Activated CD8-positive, alpha-beta T cell treated with anti-CD3 and anti-CD28 coated beads for 36 hours (primary cell): ENCODE data around the gene MAPKAP1. TPM values are rescaled to one million over a fixed set of nuclear protein-coding genes. Genes with fewer than 3 reads are reported as not detected.
A peak's percentile ranks its signal among the peaks of the same experiment; 100 is the strongest.

Experiments used
- ATAC-seq: fragments of 200-7000 bp; cut with Tn5 transposase; one replicate; pipeline ENCODE4 v1.10.0; 2021; ENCODE audit warnings: mild to moderate bottlenecking, moderate library complexity
- CTCF ChIA-PET: fragments of 350-600 bp; sonication (Branson Sonifier 250); formaldehyde crosslinking; loops from one replicate; lab custom pipeline; 2021; ENCODE audit warnings: antibody characterized with exemption; lab: Charles Lee
- POLR2A ChIA-PET: fragments of 350-600 bp; sonication (Branson Sonifier 250); formaldehyde crosslinking; loops from one replicate; lab custom pipeline; 2021; ENCODE audit warnings: antibody characterized with exemption; lab: Charles Lee
- DNase-seq: peaks from one replicate; pipeline ENCODE4 v3.0.0-alpha.2; 2020
- H3K27ac Mint-ChIP-seq: one replicate; pipeline ENCODE4 v1.8.0; 2021; ENCODE audit warnings: mild to moderate bottlenecking, mixed read lengths
- H3K27me3 Mint-ChIP-seq: one replicate; pipeline ENCODE4 v1.8.0; 2021; ENCODE audit warnings: mixed read lengths
- H3K36me3 Mint-ChIP-seq: one replicate; pipeline ENCODE4 v1.8.0; 2021; ENCODE audit warnings: low read depth, mixed read lengths
- H3K4me1 Mint-ChIP-seq: one replicate; pipeline ENCODE4 v1.8.0; 2021; ENCODE audit warnings: low read depth, mixed read lengths
- H3K4me3 Mint-ChIP-seq: one replicate; pipeline ENCODE4 v1.8.0; 2021; ENCODE audit warnings: mild to moderate bottlenecking, moderate library complexity, mixed read lengths
- H3K9me3 Mint-ChIP-seq: one replicate; pipeline ENCODE4 v1.8.0; 2021; ENCODE audit warnings: mixed read lengths
- CTCF ChIP-seq: fragments of 200-600 bp; IDR thresholded peaks from one replicate; pipeline ENCODE4 v1.8.0; 2022; ENCODE audit warnings: antibody characterized with exemption, mild to moderate bottlenecking
- intact Hi-C: fragments of 100-400 bp; cut with micrococcal nuclease; formaldehyde crosslinking; loops from one replicate; pipeline ENCODE4 v1.10.0; 2022
- total RNA-seq, 2 experiments: library from RNA; stranded (reverse); gene quantifications; one replicate each; pipeline ENCODE4 v1.2.3, GENCODE V29; 2021

The MAPKAP1 gene
- total RNA-seq, 2 experiments from 2014 or later, result 58.8 to 62.4 TPM

- H3K36me3 Mint-ChIP-seq, result peaks cover 8% of the 10 kb centered on the region
- H3K4me1 Mint-ChIP-seq, result peaks cover 18% of the 10 kb centered on the region
- no peaks in the 10 kb centered on the region for H3K9me3 Mint-ChIP-seq
- TF ChIP-seq CTCF, result no peak
- ChIA-PET POLR2A (interaction anchor here (0.9 to 1.5 kb wide), 3 partner anchors 9 to 56 kb away, joined by 3 to 4 read pairs (median 3); no protein-coding TSS in a partner anchor), CTCF (interaction anchor here (0.8 to 1.9 kb wide), 4 partner anchors 8 to 105 kb away, joined by 3 to 7 read pairs (median 3); no protein-coding TSS in a partner anchor)
- H3K4me3 Mint-ChIP-seq, result peak overlapping the region; percentile 16
- intact Hi-C loops, result no loop called here
- no peak for ATAC-seq
- H3K27me3 Mint-ChIP-seq, result no peaks in the 10 kb centered on the region
- no peak for DNase-seq
- no peak overlapping the region for H3K27ac Mint-ChIP-seq
These were observed 193.7 kb downstream of the MAPKAP1 start for GRCh38 chr9:125513303-125513667.

- H3K36me3 Mint-ChIP-seq, result peaks cover 4% of the 10 kb centered on the region
- peaks cover 15% of the 10 kb centered on the region for H3K4me1 Mint-ChIP-seq
- H3K9me3 Mint-ChIP-seq, result no peaks in the 10 kb centered on the region
- ChIA-PET POLR2A (interaction anchor here (0.6 kb wide), 2 partner anchors 202 to 1488 kb away, joined by 3 read pairs; no protein-coding TSS in a partner anchor), CTCF (interaction anchor here (0.8 to 1.9 kb wide), 2 partner anchors 21 to 104 kb away, joined by 3 to 7 read pairs; no protein-coding TSS in a partner anchor)
- intact Hi-C loops, result no loop called here
- H3K27ac Mint-ChIP-seq, result no peak overlapping the region
- H3K4me3 Mint-ChIP-seq, result no peak overlapping the region
- no peak for ATAC-seq
- no peaks in the 10 kb centered on the region for H3K27me3 Mint-ChIP-seq
- TF ChIP-seq CTCF, result no peak
- no peak for DNase-seq
These were observed 195.0 kb downstream of the MAPKAP1 start for GRCh38 chr9:125511789-125512660.

DNA sequence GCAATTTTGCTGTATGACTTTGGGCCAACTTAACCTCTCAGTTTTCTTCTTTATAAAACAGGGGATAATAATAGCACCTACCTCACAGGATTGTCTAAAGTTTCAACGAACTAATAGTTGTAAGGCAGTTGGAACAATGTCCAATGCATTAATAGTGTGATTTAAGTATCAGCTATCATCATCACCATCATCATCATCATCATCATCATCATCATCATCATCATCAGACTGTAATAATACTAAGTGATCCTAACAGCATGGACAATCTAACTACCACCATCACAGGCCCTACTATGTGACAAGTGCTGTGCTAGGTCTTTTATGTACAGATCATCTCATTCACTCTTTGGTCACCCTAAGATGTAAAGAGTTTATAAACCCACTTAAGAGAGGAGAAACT is 196.0 kb downstream of the MAPKAP1 start:
- no peak overlapping the region for H3K4me3 Mint-ChIP-seq
- ATAC-seq (no peak), DNase-seq (no peak)
- H3K4me1 Mint-ChIP-seq, result peaks cover 15% of the 10 kb centered on the region
- no peak overlapping the region for H3K27ac Mint-ChIP-seq
- POLR2A ChIA-PET, result no interaction called here
- CTCF ChIA-PET, result no interaction called here
- H3K9me3 Mint-ChIP-seq, result no peaks in the 10 kb centered on the region
- intact Hi-C loops, result no loop called here
- H3K36me3 Mint-ChIP-seq, result peaks cover 1% of the 10 kb centered on the region
- no peak for TF ChIP-seq CTCF
- no peaks in the 10 kb centered on the region for H3K27me3 Mint-ChIP-seq

- ATAC-seq (no peak), DNase-seq (no peak)
- POLR2A ChIA-PET, result no interaction called here
- CTCF ChIA-PET, result interaction anchor here (1.2 kb wide), 1 partner anchor 12 kb away, joined by 4 read pairs; no protein-coding TSS in a partner anchor
- peaks cover 17% of the 10 kb centered on the region for H3K4me1 Mint-ChIP-seq
- peaks cover 10% of the 10 kb centered on the region for H3K36me3 Mint-ChIP-seq
- no peak overlapping the region for H3K27ac Mint-ChIP-seq
- intact Hi-C loops, result no loop called here
- TF ChIP-seq CTCF, result no peak
- H3K9me3 Mint-ChIP-seq, result no peaks in the 10 kb centered on the region
- no peak overlapping the region for H3K4me3 Mint-ChIP-seq
- H3K27me3 Mint-ChIP-seq, result no peaks in the 10 kb centered on the region
These were observed 197.5 kb downstream of the MAPKAP1 start for GRCh38 chr9:125509476-125509875.

- ATAC-seq, result no peak
- ChIA-PET CTCF (interaction anchor here (1.0 kb wide), 1 partner anchor 10 kb away, joined by 3 read pairs; no protein-coding TSS in a partner anchor), POLR2A (interaction anchor here (0.7 kb wide), 1 partner anchor 9 kb away, joined by 3 read pairs; no protein-coding TSS in a partner anchor)
- Mint-ChIP-seq H3K36me3 (peaks cover 11% of the 10 kb centered on the region), H3K4me1 (peaks cover 5% of the 10 kb centered on the region), H3K27ac (no peak overlapping the region), H3K9me3 (no peaks in the 10 kb centered on the region), H3K27me3 (no peaks in the 10 kb centered on the region), H3K4me3 (no peak overlapping the region)
- DNase-seq, result no peak
- intact Hi-C loops, result no loop called here
- no peak for TF ChIP-seq CTCF
These were observed 198.8 kb downstream of the MAPKAP1 start for GRCh38 chr9:125508249-125508648.
